Measurements from ENCODE around the gene AADACL4.

The AADACL4 gene

GRCh38 chr1:12708396-12709090 is 64.7 kb downstream of the AADACL4 start:
- Histone ChIP-seq H3K4me3 (replicated peaks; ENCODE audit: insufficient read depth, low read length) (no peak overlapping the region), H3K27me3 (ENCODE audit: insufficient read depth, poor library complexity, severe bottlenecking) (no peaks in the 10 kb centered on the region), H3K27ac (replicated peaks) (peak overlapping the region; percentile 62)
- TF ChIP-seq, protein P1, sequence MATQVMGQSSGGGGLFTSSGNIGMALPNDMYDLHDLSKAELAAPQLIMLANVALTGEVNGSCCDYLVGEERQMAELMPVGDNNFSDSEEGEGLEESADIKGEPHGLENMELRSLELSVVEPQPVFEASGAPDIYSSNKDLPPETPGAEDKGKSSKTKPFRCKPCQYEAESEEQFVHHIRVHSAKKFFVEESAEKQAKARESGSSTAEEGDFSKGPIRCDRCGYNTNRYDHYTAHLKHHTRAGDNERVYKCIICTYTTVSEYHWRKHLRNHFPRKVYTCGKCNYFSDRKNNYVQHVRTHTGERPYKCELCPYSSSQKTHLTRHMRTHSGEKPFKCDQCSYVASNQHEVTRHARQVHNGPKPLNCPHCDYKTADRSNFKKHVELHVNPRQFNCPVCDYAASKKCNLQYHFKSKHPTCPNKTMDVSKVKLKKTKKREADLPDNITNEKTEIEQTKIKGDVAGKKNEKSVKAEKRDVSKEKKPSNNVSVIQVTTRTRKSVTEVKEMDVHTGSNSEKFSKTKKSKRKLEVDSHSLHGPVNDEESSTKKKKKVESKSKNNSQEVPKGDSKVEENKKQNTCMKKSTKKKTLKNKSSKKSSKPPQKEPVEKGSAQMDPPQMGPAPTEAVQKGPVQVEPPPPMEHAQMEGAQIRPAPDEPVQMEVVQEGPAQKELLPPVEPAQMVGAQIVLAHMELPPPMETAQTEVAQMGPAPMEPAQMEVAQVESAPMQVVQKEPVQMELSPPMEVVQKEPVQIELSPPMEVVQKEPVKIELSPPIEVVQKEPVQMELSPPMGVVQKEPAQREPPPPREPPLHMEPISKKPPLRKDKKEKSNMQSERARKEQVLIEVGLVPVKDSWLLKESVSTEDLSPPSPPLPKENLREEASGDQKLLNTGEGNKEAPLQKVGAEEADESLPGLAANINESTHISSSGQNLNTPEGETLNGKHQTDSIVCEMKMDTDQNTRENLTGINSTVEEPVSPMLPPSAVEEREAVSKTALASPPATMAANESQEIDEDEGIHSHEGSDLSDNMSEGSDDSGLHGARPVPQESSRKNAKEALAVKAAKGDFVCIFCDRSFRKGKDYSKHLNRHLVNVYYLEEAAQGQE (IDR thresholded peaks at IDR 0.05; ENCODE audit: insufficient replicate concordance, low read depth), result no peak
- TF ChIP-seq POLR2AphosphoS5 (IDR thresholded peaks at IDR 0.05; ENCODE audit: low read depth) (no peak), SPI1 (IDR thresholded peaks at IDR 0.05; ENCODE audit: borderline replicate concordance, low read depth) (no peak), GABPA (IDR thresholded peaks at IDR 0.05; ENCODE audit: low read depth) (no peak)
- TF ChIP-seq, protein P2, sequence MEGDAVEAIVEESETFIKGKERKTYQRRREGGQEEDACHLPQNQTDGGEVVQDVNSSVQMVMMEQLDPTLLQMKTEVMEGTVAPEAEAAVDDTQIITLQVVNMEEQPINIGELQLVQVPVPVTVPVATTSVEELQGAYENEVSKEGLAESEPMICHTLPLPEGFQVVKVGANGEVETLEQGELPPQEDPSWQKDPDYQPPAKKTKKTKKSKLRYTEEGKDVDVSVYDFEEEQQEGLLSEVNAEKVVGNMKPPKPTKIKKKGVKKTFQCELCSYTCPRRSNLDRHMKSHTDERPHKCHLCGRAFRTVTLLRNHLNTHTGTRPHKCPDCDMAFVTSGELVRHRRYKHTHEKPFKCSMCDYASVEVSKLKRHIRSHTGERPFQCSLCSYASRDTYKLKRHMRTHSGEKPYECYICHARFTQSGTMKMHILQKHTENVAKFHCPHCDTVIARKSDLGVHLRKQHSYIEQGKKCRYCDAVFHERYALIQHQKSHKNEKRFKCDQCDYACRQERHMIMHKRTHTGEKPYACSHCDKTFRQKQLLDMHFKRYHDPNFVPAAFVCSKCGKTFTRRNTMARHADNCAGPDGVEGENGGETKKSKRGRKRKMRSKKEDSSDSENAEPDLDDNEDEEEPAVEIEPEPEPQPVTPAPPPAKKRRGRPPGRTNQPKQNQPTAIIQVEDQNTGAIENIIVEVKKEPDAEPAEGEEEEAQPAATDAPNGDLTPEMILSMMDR (IDR thresholded peaks at IDR 0.05; ENCODE audit: insufficient read depth, low read length), result no peak
- DNase-seq (ENCODE audit: low read depth in 1 of 2, low spot score in 1 of 2), result no peak

DNA sequence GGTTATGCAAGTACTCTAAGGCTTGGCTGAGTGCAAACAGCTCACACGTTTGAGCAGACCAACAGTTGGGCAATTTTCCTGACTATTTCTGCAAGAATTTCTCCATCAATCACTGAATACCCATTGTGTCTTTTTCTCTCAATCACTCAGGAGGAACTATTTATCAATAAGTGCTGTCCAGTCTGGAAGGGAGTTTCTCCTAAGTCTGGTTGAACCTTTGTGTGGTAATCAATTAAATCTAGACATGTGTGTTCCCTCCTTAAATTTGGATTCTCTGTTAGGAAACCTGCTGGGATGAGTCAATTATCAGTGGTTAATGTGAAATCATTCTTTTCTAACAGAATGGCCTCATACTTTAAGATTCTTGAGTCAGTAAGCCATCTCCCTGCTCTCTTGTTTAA is 65.2 kb downstream of the AADACL4 start:
- no peak for TF ChIP-seq SPI1 (IDR thresholded peaks at IDR 0.05; ENCODE audit: borderline replicate concordance, low read depth)
- TF ChIP-seq, protein P2 (IDR thresholded peaks at IDR 0.05; ENCODE audit: insufficient read depth, low read length), result no peak
- no peak for TF ChIP-seq GABPA (IDR thresholded peaks at IDR 0.05; ENCODE audit: low read depth)
- TF ChIP-seq, protein P1 (IDR thresholded peaks at IDR 0.05; ENCODE audit: insufficient replicate concordance, low read depth), result no peak
- TF ChIP-seq POLR2AphosphoS5 (IDR thresholded peaks at IDR 0.05; ENCODE audit: low read depth), result no peak
- Histone ChIP-seq H3K4me3 (replicated peaks; ENCODE audit: insufficient read depth, low read length) (no peak overlapping the region), H3K27me3 (ENCODE audit: insufficient read depth, poor library complexity, severe bottlenecking) (no peaks in the 10 kb centered on the region), H3K27ac (replicated peaks) (peak overlapping the region; percentile 62)
- peak; percentile 40 to 42 for DNase-seq (ENCODE audit: low read depth in 1 of 2, low spot score in 1 of 2)

GRCh38 chr1:12709696-12710095 is 65.8 kb downstream of the AADACL4 start:
- no peak for DNase-seq (ENCODE audit: low read depth in 1 of 2, low spot score in 1 of 2)
- no peak overlapping the region for H3K4me3 ChIP-seq (replicated peaks; ENCODE audit: insufficient read depth, low read length)
- peak overlapping the region; percentile 62 for H3K27ac ChIP-seq (replicated peaks)
- TF ChIP-seq GABPA (IDR thresholded peaks at IDR 0.05; ENCODE audit: low read depth) (no peak), POLR2AphosphoS5 (IDR thresholded peaks at IDR 0.05; ENCODE audit: low read depth) (no peak), SPI1 (IDR thresholded peaks at IDR 0.05; ENCODE audit: borderline replicate concordance, low read depth) (no peak)
- TF ChIP-seq, protein P2 (IDR thresholded peaks at IDR 0.05; ENCODE audit: insufficient read depth, low read length), result no peak
- TF ChIP-seq, protein P1 (IDR thresholded peaks at IDR 0.05; ENCODE audit: insufficient replicate concordance, low read depth), result no peak
- H3K27me3 ChIP-seq (ENCODE audit: insufficient read depth, poor library complexity, severe bottlenecking), result no peaks in the 10 kb centered on the region
